K562 (cell line): Measurements from ENCODE around the gene C2. TPM values are rescaled to one million over a fixed set of nuclear protein-coding genes. Genes with fewer than 3 reads are reported as not detected.

ENCODE experiments used
- CREBBP ChIP-seq: IDR thresholded peaks from one replicate; pipeline ENCODE4 v1.6.1; 2012; ENCODE audit warnings: low read depth, mild to moderate bottlenecking, control low read depth, inconsistent platforms, low read length
- ESRRA ChIP-seq: fragments of 450-650 bp; IDR thresholded peaks from 2 replicates; pipeline ENCODE4 v1.6.1; 2014; ENCODE audit warnings: low read depth, mild to moderate bottlenecking, moderate library complexity, borderline replicate concordance
- FOXM1 ChIP-seq, 2 experiments: fragments of 450-650 bp in 1 of 2; sonication (generic) in 1 of 2; formaldehyde crosslinking in 1 of 2; IDR thresholded peaks; 2 replicates each; pipeline versions ENCODE4 v1.6.1 to v1.9.0; 2017 to 2022; ENCODE audit warnings: low read depth in 2 of 2, mild to moderate bottlenecking in 2 of 2, missing genetic modification reagents in 1 of 2, moderate library complexity in 1 of 2
- KDM1A ChIP-seq, 2 experiments: fragments of 450-650 bp; IDR thresholded peaks; 2 replicates each; pipeline ENCODE4 v1.6.1; 2016; ENCODE audit warnings: mild to moderate bottlenecking in 2 of 2
- KLF13 ChIP-seq: fragments of 450-650 bp; IDR thresholded peaks from 2 replicates; pipeline ENCODE4 v1.6.1; 2016; ENCODE audit warnings: missing genetic modification characterization, low read depth, mild to moderate bottlenecking, missing compliant biosample characterization, moderate library complexity, borderline replicate concordance
- MYC ChIP-seq, 2 experiments: fragments of 250-450 bp in 1 of 2; sonication (Bioruptor Pico) in 1 of 2; IDR thresholded peaks; 2 replicates each; pipeline versions ENCODE4 v1.5.1 to v1.6.1; 2012 to 2021; ENCODE audit warnings: low read depth in 2 of 2, borderline replicate concordance in 1 of 2, improper control_type of control experiment in 1 of 2, low read length in 1 of 2, mild to moderate bottlenecking in 1 of 2, moderate library complexity in 1 of 2
- NFYB ChIP-seq: IDR thresholded peaks from 2 replicates; pipeline ENCODE4 v1.6.1; 2011; ENCODE audit warnings: mild to moderate bottlenecking, moderate library complexity; ENCODE audit not compliant: insufficient read length; ENCODE audit errors: extremely low read depth
- PTRF ChIP-seq: fragments of 450-650 bp; IDR thresholded peaks from 2 replicates; pipeline ENCODE4 v1.6.1; 2016; ENCODE audit warnings: mild to moderate bottlenecking, missing genetic modification characterization, missing compliant biosample characterization
- SMARCA5 ChIP-seq: fragments of 450-650 bp; IDR thresholded peaks from 2 replicates; pipeline ENCODE4 v1.6.1; 2016
- SP2 ChIP-seq: IDR thresholded peaks from 2 replicates; pipeline ENCODE4 v1.6.1; 2011; ENCODE audit warnings: mild to moderate bottlenecking, low read depth, low read length, moderate library complexity; ENCODE audit not compliant: poor library complexity, severe bottlenecking; ENCODE audit errors: extremely low read depth
- SREBF2 ChIP-seq: sonication (generic); formaldehyde crosslinking; IDR thresholded peaks from 2 replicates; pipeline ENCODE4 v1.4.0; 2020; ENCODE audit warnings: mild to moderate bottlenecking, missing genetic modification reagents
- TCF3 ChIP-seq: sonication (generic); formaldehyde crosslinking; IDR thresholded peaks from 2 replicates; pipeline ENCODE4 v1.4.0; 2020; ENCODE audit warnings: mild to moderate bottlenecking, missing genetic modification reagents
- TCF7 ChIP-seq: sonication (generic); IDR thresholded peaks from 2 replicates; pipeline ENCODE4 v1.6.1; 2016; ENCODE audit warnings: antibody characterized with exemption, borderline replicate concordance
- TRIM25 ChIP-seq: fragments of 450-650 bp; IDR thresholded peaks from 2 replicates; pipeline ENCODE4 v1.7.0; 2016; ENCODE audit warnings: borderline replicate concordance
- ZBED1 ChIP-seq: IDR thresholded peaks from 2 replicates; pipeline ENCODE4 v1.6.1; 2014
- ZBTB1 ChIP-seq: sonication (generic); formaldehyde crosslinking; IDR thresholded peaks from 2 replicates; pipeline ENCODE4 v1.8.1; 2023; ENCODE audit warnings: missing genetic modification reagents, low read depth, mild to moderate bottlenecking, borderline replicate concordance
- ZBTB8A ChIP-seq: fragments of 450-650 bp; IDR thresholded peaks from 2 replicates; pipeline ENCODE4 v1.6.1; 2018; ENCODE audit warnings: mild to moderate bottlenecking, moderate library complexity; ENCODE audit not compliant: partially characterized antibody
- ZNF778 ChIP-seq: fragments of 450-650 bp; formaldehyde crosslinking; IDR thresholded peaks from 2 replicates; pipeline ENCODE4 v1.4.0; 2020; ENCODE audit warnings: mild to moderate bottlenecking, moderate library complexity
- polyA plus RNA-seq, 8 experiments: library from polyadenylated mRNA; depleted of rRNA in 4 of 8; stranded (reverse) in 5 of 8; unstranded in 3 of 8; fragments of >200 nt; fragmentation: Nextera tagmentation in 2 of 8; fragmentation: Illumina TruSeq in 1 of 8; extraction: Ambion mirVana in 2 of 8; extraction: Trizol in 1 of 8; gene quantifications; 2 replicates each; pipeline versions ENCODE4 v1.2.1 to v1.2.3, GENCODE V29; 2011 to 2014; ENCODE audit warnings: inconsistent platforms in 1 of 8, missing spikeins in 1 of 8
- total RNA-seq, 7 experiments: library from RNA; depleted of rRNA in 6 of 7; stranded (reverse); fragments of >200 nt in 6 of 7; fragmentation: Illumina TruSeq in 2 of 7; extraction: Trizol in 2 of 7; gene quantifications; 2 replicates each; pipeline versions ENCODE4 v1.2.1 to v1.2.3, GENCODE V29; 2011 to 2021; ENCODE audit warnings: low replicate concordance in 1 of 7
- TF ChIP-seq, protein P1 (sequence below): sonication (generic); formaldehyde crosslinking; IDR thresholded peaks from 2 replicates; pipeline ENCODE4 v1.8.1; 2023; ENCODE audit warnings: mild to moderate bottlenecking, missing genetic modification reagents, moderate library complexity
- TF ChIP-seq, protein P2 (sequence below): fragments of 450-650 bp; IDR thresholded peaks from 2 replicates; pipeline ENCODE4 v1.6.1; 2016; ENCODE audit warnings: mild to moderate bottlenecking

C2 gene
- total and polyA plus RNA-seq, 9 of the 15 experiments (the other 6 are each of a cell fraction or from before 2014, with no cell fraction given) = 0.05 to 1.1 (median 0.39) TPM; not detected in 1

DNA sequence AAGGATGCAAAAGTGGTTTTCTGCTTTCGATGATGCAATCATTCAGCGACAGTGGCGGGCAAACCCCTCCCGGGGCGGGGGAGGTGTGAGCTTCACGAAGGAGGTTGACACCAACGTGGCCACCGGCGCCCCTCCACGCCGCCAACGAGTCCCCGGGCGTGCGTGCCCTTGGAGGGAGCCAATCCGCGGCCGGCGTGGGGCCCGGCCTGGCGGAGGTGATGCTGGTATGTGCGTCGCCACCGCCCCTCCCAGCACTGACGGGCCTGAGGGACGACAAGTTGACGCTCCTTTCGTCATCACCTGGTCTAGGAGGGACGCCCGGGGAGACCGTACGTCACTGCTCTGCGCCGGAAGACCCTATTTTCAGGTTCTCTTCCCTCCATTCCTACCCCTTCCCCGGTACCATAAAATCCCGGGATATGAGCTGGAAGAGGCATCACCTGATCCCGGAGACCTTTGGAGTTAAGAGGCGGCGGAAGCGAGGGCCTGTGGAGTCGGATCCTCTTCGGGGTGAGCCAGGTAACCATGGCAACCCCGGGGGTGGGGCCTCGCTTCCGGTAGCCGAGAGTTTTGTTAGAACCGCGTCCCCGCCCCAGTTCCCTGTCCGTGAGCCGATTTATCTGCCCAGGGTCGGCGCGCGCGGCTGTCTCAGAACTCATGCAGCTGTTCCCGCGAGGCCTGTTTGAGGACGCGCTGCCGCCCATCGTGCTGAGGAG lies 44.6 kb downstream of the C2 start, which contains the start of gene DXO (continued):
- TF ChIP-seq, protein P1, sequence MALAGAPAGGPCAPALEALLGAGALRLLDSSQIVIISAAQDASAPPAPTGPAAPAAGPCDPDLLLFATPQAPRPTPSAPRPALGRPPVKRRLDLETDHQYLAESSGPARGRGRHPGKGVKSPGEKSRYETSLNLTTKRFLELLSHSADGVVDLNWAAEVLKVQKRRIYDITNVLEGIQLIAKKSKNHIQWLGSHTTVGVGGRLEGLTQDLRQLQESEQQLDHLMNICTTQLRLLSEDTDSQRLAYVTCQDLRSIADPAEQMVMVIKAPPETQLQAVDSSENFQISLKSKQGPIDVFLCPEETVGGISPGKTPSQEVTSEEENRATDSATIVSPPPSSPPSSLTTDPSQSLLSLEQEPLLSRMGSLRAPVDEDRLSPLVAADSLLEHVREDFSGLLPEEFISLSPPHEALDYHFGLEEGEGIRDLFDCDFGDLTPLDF (CRISPR knock-in tag) = no peak; the same call in none of the 2 replicates
- TF ChIP-seq ESRRA (peak; percentile 92), FOXM1 (IDR thresholded peaks at IDR 0.05; ENCODE audit: low read depth) (no peak), FOXM1 (CRISPR knock-in tag; IDR thresholded peaks at IDR 0.05; ENCODE audit: low read depth) (no peak; the same call in 1 of the 2 replicates), SREBF2 (CRISPR knock-in tag) (no peak), CREBBP (no peak), ZBED1 (no peak), MYC (IDR thresholded peaks at IDR 0.05; ENCODE audit: low read depth, low read length) (peak; percentile 95), MYC (CRISPR knock-in tag; IDR thresholded peaks at IDR 0.05; ENCODE audit: borderline replicate concordance, low read depth) (peak; percentile 95), ZNF778 (CRISPR knock-in tag) (no peak), KDM1A (IDR thresholded peaks at IDR 0.05) (no peak; a peak in 1 of 4 replicates), TCF7 (0 out of 2 replicates have a peak, but pooled peaks have one; percentile 17), KLF13 (tag) (peak; percentile 53; the same call in 1 of the 2 replicates), ZBTB8A (no peak), TCF3 (CRISPR knock-in tag) (peak; percentile 53), SP2 (no peak), TRIM25 (no peak), PTRF (tag) (no peak), SMARCA5 (no peak), ZBTB1 (CRISPR knock-in tag) (peak; percentile 21; the same call in 1 of the 2 replicates), NFYB (peak; percentile 54)
- TF ChIP-seq, protein P2, sequence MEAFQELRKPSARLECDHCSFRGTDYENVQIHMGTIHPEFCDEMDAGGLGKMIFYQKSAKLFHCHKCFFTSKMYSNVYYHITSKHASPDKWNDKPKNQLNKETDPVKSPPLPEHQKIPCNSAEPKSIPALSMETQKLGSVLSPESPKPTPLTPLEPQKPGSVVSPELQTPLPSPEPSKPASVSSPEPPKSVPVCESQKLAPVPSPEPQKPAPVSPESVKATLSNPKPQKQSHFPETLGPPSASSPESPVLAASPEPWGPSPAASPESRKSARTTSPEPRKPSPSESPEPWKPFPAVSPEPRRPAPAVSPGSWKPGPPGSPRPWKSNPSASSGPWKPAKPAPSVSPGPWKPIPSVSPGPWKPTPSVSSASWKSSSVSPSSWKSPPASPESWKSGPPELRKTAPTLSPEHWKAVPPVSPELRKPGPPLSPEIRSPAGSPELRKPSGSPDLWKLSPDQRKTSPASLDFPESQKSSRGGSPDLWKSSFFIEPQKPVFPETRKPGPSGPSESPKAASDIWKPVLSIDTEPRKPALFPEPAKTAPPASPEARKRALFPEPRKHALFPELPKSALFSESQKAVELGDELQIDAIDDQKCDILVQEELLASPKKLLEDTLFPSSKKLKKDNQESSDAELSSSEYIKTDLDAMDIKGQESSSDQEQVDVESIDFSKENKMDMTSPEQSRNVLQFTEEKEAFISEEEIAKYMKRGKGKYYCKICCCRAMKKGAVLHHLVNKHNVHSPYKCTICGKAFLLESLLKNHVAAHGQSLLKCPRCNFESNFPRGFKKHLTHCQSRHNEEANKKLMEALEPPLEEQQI = no peak
